Measurements from ENCODE around the gene PRR5L. TPM values are rescaled to one million over a fixed set of nuclear protein-coding genes. Genes with fewer than 3 reads are reported as not detected.

The PRR5L gene
- total RNA-seq: 26.0 and 28.1 TPM in 2 replicates

GRCh38 chr11:36295926-36296325 is at the start of gene PRR5L:
PRR5L (plus strand) TSS chr11:36296288; CDS start chr11:36401122, 104,834 bp downstream.

GRCh38 chr11:36289226-36289852 is 6.7 kb upstream of the PRR5L start, which contains the start of gene COMMD9:
COMMD9 (minus strand) TSS chr11:36289424; CDS start chr11:36289412, 12 bp downstream.

GRCh38 chr11:36509694-36510593 is 213.9 kb downstream of the PRR5L start, which contains the start of gene TRAF6:
TRAF6 (minus strand) TSS chr11:36510272; CDS start chr11:36501515, 8,757 bp downstream.

Small RNA genes within 50 kb of the gene (small RNA-seq; reads per million reads assigned to genes)
- gene AC061999.1: not detected

Other genes with a start within 250 kb of the PRR5L start
- 36.0 and 40.8 TPM in 2 replicates for gene COMMD9, start 6.9 kb upstream of the PRR5L start, total RNA-seq
- 14.8 and 17.4 TPM in 2 replicates for gene TRAF6, start 214.0 kb downstream of the PRR5L start, total RNA-seq